Keratinocyte (primary cell): ENCODE results near the gene DNAH10.

ENCODE experiments used
- EZH2 ChIP-seq: IDR thresholded peaks from one replicate; pipeline ENCODE4 v1.6.1; 2012; ENCODE audit warnings: inconsistent platforms, mild to moderate bottlenecking, low read length, moderate library complexity
- TF ChIP-seq, protein P1 (sequence below), 3 experiments: IDR thresholded peaks in 1 of 3; conservative IDR thresholded peaks in 1 of 3; optimal IDR thresholded peaks in 1 of 3; 2 replicates in 2 of 3; 3 replicates in 1 of 3; pipeline versions ENCODE3 to v1.5.1; 2011; ENCODE audit warnings: low read length in 3 of 3, mild to moderate bottlenecking in 3 of 3, moderate library complexity in 2 of 3, control low read depth in 1 of 3, inconsistent platforms in 1 of 3; ENCODE audit not compliant: insufficient read depth in 2 of 3; ENCODE audit errors: extremely low read depth in 1 of 3

DNA sequence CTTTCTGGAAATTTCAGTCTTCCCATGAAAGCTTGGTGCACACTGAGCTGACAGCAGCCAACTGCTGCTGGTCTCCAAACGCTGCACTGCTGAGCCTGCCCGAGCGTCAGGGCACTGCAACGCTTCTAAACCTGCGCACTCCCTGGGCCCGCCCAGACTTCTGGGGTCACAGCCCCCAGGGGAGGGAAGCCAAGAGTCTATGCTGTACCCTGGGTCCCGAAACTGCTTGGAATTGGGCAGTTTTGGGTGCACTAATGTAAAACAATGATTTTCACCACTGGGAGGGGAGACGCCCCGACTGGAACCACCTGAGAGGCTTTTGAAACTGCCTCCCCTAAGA, 178.5 kb downstream of the DNAH10 start:
- TF ChIP-seq, protein P1, sequence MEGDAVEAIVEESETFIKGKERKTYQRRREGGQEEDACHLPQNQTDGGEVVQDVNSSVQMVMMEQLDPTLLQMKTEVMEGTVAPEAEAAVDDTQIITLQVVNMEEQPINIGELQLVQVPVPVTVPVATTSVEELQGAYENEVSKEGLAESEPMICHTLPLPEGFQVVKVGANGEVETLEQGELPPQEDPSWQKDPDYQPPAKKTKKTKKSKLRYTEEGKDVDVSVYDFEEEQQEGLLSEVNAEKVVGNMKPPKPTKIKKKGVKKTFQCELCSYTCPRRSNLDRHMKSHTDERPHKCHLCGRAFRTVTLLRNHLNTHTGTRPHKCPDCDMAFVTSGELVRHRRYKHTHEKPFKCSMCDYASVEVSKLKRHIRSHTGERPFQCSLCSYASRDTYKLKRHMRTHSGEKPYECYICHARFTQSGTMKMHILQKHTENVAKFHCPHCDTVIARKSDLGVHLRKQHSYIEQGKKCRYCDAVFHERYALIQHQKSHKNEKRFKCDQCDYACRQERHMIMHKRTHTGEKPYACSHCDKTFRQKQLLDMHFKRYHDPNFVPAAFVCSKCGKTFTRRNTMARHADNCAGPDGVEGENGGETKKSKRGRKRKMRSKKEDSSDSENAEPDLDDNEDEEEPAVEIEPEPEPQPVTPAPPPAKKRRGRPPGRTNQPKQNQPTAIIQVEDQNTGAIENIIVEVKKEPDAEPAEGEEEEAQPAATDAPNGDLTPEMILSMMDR (optimal IDR thresholded peaks at IDR 0.05 in 1 of 3, IDR thresholded peaks at IDR 0.05 in 1 of 3, conservative IDR thresholded peaks at IDR 0.05 in 1 of 3; ENCODE audit: extremely low read depth in 1 of 3, insufficient read depth in 2 of 3, low read length in 3 of 3): no peak
- no peak for TF ChIP-seq EZH2
